ENCODE data around the gene COLEC12. TPM values are rescaled to one million over a fixed set of nuclear protein-coding genes. Genes with fewer than 3 reads are reported as not detected.

The COLEC12 gene
- total RNA-seq, 1 experiment from 2014 or later = not detected

DNA sequence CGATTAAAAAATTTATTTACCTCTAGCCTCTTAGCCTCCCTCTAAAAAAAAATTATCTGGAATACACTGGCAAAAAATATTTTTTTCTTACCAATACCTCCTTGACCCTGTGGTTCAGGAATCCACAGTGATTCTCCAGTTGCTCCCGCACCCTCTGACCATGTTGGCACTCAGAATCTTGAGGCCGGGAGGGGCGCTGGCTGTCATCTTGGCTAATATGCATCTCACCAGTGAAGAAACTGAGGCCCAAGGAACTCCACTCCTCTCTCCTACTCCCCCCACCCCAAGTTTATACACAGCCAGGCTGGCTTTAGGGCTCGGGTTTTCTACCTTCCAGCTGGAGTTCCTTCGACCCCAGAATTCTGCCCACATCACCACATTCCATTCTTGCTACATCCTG lies 134.8 kb downstream of the COLEC12 start:
- H3K27ac ChIP-seq (ENCODE audit: low read depth, low read length) = no peak overlapping the region
- DNase-seq (ENCODE audit: low read depth, low spot score) (no peak), ATAC-seq (no peak)
- no peaks in the 10 kb centered on the region for H3K36me3 ChIP-seq (ENCODE audit: control insufficient read depth in 1 of 2, insufficient read depth in 2 of 2, low read length in 2 of 2)
- H3K9ac ChIP-seq (ENCODE audit: low read length) = no peak overlapping the region
- no peaks in the 10 kb centered on the region; the same call in 1 of the 2 replicates for H3K27me3 ChIP-seq (ENCODE audit: insufficient read depth, low read length)
- H4K20me1 ChIP-seq (ENCODE audit: insufficient read depth) = no peaks in the 10 kb centered on the region
- H3K4me1 ChIP-seq (ENCODE audit: control insufficient read depth in 1 of 2, insufficient read depth in 2 of 2, low read length in 2 of 2) = no peaks in the 10 kb centered on the region
- no peak overlapping the region for H2AFZ ChIP-seq (ENCODE audit: low read depth, low read length, poor library complexity, severe bottlenecking)
- POLR2A ChIA-PET = no interaction called here
- CTCF ChIA-PET = no interaction called here
- no peaks in the 10 kb centered on the region for H3K79me2 ChIP-seq (ENCODE audit: insufficient read depth, low read length)
- peaks cover 3% of the 10 kb centered on the region; the same call in 1 of the 2 replicates for H3K9me2 ChIP-seq (ENCODE audit: insufficient read depth)
- intact Hi-C loops (cut with micrococcal nuclease) = no loop called here
- no peaks in the 10 kb centered on the region for H3K9me3 ChIP-seq (ENCODE audit: control insufficient read depth in 1 of 2, insufficient read depth in 1 of 2, low read depth in 1 of 2, low read length in 2 of 2)
- TF ChIP-seq SP1 (IDR thresholded peaks at IDR 0.05; ENCODE audit: low read depth) (no peak), ZFX (IDR thresholded peaks at IDR 0.05) (no peak)
- TF ChIP-seq, protein P1, sequence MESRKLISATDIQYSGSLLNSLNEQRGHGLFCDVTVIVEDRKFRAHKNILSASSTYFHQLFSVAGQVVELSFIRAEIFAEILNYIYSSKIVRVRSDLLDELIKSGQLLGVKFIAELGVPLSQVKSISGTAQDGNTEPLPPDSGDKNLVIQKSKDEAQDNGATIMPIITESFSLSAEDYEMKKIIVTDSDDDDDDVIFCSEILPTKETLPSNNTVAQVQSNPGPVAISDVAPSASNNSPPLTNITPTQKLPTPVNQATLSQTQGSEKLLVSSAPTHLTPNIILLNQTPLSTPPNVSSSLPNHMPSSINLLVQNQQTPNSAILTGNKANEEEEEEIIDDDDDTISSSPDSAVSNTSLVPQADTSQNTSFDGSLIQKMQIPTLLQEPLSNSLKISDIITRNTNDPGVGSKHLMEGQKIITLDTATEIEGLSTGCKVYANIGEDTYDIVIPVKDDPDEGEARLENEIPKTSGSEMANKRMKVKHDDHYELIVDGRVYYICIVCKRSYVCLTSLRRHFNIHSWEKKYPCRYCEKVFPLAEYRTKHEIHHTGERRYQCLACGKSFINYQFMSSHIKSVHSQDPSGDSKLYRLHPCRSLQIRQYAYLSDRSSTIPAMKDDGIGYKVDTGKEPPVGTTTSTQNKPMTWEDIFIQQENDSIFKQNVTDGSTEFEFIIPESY (IDR thresholded peaks at IDR 0.05; ENCODE audit: extremely low read depth, insufficient replicate concordance, low read length) = no peak
- no TSS peak for BruUV-seq (replicated peaks)
- RAD21 ChIA-PET (ENCODE audit: low non-redundant PET in 1 of 2, low total read pairs in 2 of 2, uncharacterized antibody in 2 of 2, unreplicated experiment in 2 of 2) = no interaction called here
- no peak overlapping the region for H3K4me3 ChIP-seq (replicated peaks in 1 of 2; ENCODE audit: low read depth in 1 of 2, low read length in 2 of 2)
- H3K4me2 ChIP-seq (ENCODE audit: low read length) = no peak overlapping the region

- Histone ChIP-seq H2AFZ (ENCODE audit: low read depth, low read length, poor library complexity, severe bottlenecking) (no peak overlapping the region), H3K9me3 (ENCODE audit: control insufficient read depth in 1 of 2, insufficient read depth in 1 of 2, low read depth in 1 of 2, low read length in 2 of 2) (no peaks in the 10 kb centered on the region), H3K4me1 (ENCODE audit: control insufficient read depth in 1 of 2, insufficient read depth in 2 of 2, low read length in 2 of 2) (no peaks in the 10 kb centered on the region), H3K27ac (ENCODE audit: low read depth, low read length) (no peak overlapping the region), H3K36me3 (ENCODE audit: control insufficient read depth in 1 of 2, insufficient read depth in 2 of 2, low read length in 2 of 2) (no peaks in the 10 kb centered on the region), H3K9ac (ENCODE audit: low read length) (no peak overlapping the region), H4K20me1 (ENCODE audit: insufficient read depth) (no peaks in the 10 kb centered on the region), H3K4me2 (ENCODE audit: low read length) (no peak overlapping the region), H3K79me2 (ENCODE audit: insufficient read depth, low read length) (no peaks in the 10 kb centered on the region), H3K9me2 (ENCODE audit: insufficient read depth) (peaks cover 3% of the 10 kb centered on the region; the same call in 1 of the 2 replicates), H3K27me3 (ENCODE audit: insufficient read depth, low read length) (no peaks in the 10 kb centered on the region; the same call in 1 of the 2 replicates), H3K4me3 (replicated peaks in 1 of 2; ENCODE audit: low read depth in 1 of 2, low read length in 2 of 2) (no peak overlapping the region)
- TF ChIP-seq, protein P1 (IDR thresholded peaks at IDR 0.05; ENCODE audit: extremely low read depth, insufficient replicate concordance, low read length) = no peak
- TF ChIP-seq ZNF274 (IDR thresholded peaks at IDR 0.05; ENCODE audit: low read depth, low read length) (no peak), CEBPB (IDR thresholded peaks at IDR 0.05; ENCODE audit: low read depth) (no peak), TCF7L2 (IDR thresholded peaks at IDR 0.05; ENCODE audit: borderline replicate concordance, extremely low read depth, insufficient read depth, insufficient read length) (no peak), SIN3A (IDR thresholded peaks at IDR 0.05; ENCODE audit: low read depth) (no peak), SRF (IDR thresholded peaks at IDR 0.05; ENCODE audit: low read depth) (no peak)
- POLR2A ChIA-PET = no interaction called here
- BruUV-seq (replicated peaks) = no TSS peak
- intact Hi-C loops (cut with micrococcal nuclease) = no loop called here
- ATAC-seq = no peak
- CTCF ChIA-PET = no interaction called here
- DNase-seq (ENCODE audit: low read depth, low spot score) = no peak
- RAD21 ChIA-PET (ENCODE audit: low non-redundant PET in 1 of 2, low total read pairs in 2 of 2, uncharacterized antibody in 2 of 2, unreplicated experiment in 2 of 2) = no interaction called here
Observed at GRCh38 chr18:364256-364826, 136.2 kb downstream of the COLEC12 start.

Measured in HCT116 (cell line).